GM19023 (cell line): Measurements from ENCODE around the gene IGF1R.
A peak's percentile ranks its signal among the peaks of the same experiment; 100 is the strongest.

Source experiments
- ATAC-seq: cut with Tn5 transposase; IDR thresholded peaks from one replicate; pipeline ENCODE4 v1.9.1; 2021; ENCODE audit warnings: mild to moderate bottlenecking, moderate library complexity; ENCODE audit not compliant: unreplicated experiment

Gene IGF1R

DNA sequence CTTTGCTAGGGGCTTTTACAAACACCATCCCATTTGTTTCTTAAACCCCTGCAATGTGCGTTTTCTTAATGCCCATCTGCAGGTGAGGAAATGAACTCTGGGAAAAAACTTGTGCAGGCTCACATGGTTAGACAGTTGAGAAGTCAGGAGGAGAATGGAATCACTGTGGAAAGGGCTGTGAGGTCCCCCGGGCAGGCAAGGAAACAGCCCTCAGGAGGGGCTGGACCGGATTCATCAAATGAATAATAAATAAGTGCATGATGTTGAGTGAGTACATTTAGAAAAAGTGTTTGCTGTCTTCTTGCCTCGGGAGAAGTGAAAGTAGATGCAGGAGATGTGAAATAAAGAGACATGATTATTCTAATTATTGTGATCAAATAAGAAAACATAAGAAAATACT is 282.7 kb downstream of the IGF1R start:
- ATAC-seq: no peak

DNA sequence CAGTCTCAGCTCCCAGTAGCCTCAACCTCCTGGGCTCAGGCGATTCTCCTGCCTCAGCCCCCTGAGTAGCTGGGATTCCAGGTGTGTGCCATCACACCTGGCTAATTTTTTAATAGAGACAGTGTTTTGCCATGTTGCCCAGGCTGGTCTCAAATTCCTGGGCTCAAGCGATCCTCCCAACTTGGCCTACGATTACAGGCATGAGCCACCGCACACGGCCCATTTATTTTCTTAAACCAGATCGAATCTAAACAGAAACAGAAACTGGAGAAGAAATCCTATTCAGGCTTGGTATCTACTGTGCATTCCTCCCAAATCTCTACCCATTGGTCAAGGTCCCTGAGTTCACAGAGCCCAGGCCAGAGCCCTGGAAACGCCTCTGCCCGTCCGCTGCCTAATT is 285.1 kb downstream of the IGF1R start:
- ATAC-seq: no peak

DNA sequence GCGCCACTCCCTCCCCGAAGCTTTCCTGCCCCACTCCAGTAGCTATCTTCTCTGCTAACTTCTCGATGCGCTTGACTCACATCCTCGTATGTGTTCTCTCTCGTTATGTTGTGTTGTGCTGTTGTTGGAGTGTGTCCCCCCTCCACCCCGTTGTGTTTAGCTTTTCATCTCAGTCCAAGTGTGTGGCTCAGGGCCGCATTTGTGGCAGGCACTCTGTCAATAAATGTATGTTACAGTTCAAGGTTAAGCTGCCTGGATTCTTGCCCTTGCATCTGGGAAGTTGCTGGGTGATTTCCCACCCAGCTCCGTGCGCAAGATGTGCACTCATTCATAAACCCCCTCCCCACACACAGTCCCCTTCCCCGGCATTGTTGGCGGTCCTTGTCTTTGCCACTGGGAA is 287.4 kb downstream of the IGF1R start:
- ATAC-seq: no peak

DNA sequence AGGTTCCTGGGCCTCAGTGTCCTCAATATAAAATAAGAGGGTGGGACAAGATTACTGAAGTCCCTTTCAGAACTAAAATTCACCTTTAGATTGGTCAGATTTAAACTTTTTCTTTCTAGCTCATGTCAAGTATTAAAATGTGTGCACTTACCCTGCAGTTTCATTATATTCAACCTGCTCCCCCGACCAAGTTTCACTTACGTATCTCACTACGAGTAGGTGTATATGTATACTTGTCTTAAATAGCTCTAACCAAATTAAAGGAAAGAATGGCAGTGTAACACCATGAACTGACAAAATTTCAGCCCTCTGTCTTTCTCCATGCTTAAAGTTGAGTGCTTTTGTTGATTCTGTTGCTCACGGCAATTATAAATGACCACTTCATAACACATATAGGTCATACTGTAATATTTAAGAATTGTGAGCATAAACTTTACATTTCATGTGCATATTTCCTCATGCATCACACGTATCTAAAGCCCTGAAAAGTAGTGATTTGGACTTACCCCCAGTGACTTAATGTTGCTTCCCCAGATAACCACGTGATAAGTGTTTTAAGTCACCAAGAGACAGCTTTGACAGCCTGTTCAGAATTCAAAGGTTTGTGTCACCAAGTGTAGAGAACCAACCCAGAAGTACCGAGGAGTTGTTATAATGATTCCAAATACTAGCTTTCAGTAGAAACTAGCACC is 289.2 kb downstream of the IGF1R start:
- ATAC-seq: peak; percentile 62

DNA sequence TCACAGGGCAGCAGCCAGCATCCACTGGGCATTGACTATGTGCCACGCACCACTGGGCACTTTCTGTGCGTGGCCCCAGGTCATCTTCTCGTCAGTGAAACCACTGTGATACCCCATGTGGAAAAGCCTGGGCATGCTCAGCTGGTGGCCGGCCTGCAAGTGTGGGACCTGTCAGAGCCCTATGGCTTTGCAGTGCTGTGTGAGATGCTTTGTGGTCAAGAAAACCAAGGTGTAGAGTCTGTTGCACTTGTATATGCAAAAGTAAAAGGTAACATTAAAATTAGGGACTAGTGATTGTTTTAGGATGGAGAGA is 289.7 kb downstream of the IGF1R start:
- ATAC-seq: no peak

DNA sequence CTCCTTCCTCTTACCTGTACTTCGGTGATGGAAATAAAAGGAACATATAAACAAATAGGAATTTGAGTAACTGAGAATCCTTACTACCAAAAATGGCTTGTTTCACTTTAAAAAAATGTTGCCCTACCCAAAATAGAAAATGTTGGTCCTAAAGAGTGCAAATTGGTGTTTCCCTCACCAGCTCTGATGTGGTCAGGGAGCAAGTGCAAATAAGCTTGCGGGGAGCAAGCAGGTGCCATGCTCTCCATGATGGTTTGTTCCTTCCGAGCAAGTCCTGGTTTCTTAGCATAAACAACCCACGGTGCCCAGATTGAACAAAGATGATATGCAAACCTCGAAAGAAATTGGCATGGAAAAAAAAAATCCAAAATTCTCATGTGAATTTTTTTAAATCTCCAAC is 290.5 kb downstream of the IGF1R start:
- ATAC-seq: no peak

DNA sequence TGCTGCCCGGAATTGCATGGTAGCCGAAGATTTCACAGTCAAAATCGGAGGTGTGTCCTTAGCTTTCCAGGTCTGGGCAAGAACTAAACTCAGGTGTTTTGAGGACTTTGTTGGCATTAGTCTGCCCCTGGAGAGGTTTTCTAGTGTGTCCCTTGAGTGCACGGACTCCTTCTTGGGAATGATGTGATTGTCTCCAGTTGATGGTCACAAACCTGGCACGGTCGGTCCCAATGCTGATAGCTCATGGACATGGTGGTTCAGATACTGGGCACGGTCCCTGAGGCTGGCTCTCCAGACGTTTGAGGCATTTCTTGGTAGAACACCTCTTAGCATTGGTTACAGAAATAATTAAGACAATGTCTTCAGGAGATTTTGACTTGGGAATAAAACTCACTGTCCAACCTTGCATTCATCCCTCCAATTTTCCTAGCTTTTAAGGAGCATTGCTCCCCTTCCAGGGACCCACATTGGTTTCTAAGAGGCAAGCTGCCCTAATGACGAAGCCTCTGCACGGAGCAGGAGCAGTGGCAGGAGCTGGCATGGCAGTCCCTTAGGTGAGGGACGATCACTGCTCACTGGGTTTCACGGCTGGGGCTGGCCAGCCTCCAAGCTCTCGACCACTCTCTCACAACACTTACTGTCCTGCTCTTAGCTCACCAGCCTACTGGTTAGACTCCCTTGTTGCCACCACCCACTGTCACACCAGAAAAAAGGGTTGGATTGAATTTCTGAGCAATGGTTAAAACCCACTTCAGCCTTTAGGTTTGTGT is 291.2 kb downstream of the IGF1R start:
- ATAC-seq: no peak

DNA sequence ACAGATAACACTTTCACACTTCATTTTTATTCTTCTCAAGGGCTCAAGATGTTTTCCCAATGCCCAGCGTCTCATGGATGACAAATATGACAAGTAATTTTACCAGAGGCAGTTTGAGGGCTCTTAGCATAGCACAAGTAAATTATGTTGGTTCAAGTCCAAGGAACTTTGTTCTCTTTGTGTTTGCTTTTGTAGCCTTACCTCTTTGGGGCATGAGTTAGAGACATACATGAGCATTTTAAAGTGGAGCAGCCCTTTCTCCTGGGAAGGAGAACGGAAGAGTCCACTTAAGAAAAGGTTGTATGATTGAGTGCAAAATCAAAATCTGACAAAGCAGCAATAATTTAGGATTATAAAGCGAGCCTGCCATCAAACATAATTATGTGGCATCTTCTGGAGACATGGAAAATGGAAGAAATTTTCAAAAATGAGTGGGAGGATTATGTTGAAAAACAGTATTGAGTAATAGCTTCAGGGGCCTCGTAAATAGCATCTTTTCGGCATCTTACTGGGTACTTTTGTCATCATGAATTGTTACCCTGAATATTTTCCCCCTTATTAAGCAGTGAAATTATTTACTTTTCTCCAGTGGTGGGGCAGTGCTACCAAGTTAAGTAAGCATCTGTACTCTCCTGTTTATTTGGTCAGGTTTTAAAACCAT is 293.4 kb downstream of the IGF1R start:
- no peak for ATAC-seq

DNA sequence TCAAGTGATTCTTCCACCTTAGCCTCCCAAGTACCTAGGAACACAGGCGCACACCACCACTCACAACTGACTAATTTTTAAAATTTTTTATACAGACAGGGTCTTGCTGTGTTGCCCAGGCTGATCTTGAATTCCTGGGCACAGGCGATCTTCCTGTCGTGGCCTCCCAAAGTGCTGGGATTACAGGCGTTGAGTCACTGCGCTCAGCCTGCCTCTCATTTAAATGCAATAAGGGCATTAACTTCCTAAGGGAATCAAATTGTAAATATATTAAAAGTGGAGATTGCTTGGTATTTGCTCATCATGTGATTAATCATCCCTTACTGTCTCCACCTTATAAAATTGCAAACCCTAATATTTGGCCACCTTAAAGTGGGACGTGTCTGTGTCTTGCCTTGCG is 294.1 kb downstream of the IGF1R start:
- ATAC-seq: no peak

DNA sequence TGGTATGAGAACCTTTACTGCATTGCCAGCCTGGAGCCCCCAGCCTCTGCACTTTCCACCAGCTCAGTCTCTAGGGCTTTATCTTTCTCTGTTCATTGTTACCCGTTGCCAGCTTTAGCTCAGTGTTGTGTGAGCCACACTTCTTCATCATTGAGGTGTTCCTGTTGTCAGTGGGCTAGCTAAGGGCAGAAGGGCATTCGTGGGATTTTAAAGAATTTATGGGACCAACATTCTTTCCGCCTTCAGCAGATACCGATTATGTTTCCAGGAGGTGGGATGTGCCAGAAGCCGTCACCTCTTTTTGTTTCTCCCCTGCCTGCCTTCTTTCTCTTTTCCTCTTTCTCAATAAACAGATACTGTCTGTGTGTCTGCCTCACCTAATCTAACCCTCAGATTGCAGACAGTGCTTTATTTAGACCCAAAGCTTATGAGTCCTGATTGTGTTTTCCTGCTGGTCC is 294.7 kb downstream of the IGF1R start:
- ATAC-seq: no peak

DNA sequence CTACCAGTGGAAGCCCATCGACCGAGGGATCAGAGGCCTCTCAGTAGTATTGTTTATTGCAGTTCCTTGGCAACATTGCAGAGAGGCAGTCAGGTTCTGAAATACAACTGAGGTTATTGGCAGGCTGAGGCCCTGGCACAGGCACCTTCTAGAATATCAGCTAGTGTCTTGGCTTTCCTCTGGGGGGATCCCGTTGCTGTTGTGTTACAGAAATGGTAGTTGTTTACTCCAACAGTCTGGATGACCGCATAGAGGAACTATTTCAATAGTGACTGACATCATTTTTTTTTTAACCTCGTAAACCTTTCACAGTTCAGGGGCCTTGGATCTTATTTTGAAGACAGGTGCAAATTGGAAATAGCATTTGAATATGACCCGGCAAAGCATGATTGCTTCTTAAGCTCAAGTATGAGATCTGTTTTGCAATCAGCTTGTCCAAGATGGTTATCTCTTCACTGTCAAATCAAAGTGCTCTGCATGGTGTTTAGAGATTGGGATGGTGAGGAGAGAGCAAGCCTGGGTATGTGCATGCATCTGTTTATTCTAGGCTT is 295.3 kb downstream of the IGF1R start:
- ATAC-seq: no peak

DNA sequence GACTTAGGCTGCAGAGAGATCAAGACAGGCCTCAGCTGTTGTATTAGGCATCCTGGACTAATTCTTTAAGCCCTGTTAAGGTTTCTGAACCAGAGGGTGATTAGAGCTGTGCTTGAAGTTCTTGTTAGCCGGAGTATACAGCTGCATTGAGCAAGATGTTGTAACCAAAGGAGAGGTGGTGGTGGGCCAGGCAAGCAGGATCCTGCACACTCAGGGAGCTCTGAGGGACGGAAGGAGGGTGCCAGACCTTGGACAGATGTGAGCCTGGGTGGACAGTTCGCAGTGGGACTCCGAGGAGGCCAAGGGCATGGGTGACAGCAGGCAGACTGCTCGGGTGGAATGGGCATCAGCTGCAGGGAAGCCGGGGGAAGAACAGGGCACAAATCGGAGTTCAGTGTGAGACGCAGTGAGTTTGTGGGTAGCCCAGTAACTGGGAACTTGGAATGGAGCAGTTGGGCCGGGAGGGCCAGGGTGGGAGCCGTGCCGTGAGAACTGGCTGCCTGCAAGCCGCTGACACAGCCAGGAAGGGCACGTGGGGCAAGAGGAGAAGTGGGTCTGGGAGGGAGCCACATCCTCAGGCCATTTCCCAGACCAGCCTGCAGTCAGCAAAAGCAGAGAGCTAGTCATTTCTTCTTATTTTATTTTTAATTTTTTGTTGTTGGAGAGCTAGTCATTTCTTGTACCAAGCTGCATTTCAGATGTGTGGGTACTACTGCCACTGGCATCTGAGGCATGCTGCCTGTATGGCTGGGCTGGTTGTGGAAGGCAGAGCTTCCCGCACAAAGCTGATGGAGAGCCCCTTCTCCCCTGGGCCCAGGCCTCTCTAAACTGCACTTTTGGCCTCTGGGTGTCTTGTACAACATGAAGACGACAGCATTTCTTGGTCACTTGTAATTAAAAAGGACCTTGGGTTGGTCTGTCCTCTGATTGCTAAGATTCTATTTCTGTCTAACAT is 298.2 kb downstream of the IGF1R start:
- no peak for ATAC-seq

DNA sequence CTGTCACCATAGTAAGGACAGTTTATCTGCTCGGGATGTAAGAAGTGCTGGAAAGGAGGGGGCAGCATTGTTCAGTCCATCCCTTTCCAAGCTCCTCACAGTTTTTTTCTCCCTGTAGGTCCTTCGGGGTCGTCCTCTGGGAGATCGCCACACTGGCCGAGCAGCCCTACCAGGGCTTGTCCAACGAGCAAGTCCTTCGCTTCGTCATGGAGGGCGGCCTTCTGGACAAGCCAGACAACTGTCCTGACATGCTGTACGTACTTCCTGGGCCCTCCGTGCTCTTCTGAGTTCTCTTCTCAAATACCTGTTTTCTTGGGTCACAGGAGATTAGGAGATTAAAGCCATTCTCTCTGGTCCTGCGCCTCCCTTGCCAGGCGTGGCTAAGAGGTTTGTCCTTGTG is 300.1 kb downstream of the IGF1R start:
- ATAC-seq: no peak

DNA sequence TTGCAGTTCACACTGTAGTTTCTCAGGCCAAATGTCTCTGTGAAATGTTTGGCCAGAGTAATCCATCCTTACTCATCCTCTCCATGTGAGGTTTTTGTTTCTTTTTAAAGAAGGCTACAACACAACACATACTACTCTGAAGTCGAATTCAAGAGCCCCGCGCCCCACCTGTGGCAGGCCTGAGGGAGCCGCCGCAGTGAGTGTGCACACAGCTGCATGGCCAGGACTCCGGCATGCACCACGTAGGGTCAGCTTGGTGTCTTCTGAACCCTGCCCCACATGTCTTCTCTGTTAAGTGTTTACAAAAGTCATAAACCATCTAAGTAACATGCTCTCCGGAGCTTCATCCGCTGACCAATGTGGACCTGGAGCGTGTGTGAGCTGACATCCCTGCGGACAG is 300.6 kb downstream of the IGF1R start:
- no peak for ATAC-seq

DNA sequence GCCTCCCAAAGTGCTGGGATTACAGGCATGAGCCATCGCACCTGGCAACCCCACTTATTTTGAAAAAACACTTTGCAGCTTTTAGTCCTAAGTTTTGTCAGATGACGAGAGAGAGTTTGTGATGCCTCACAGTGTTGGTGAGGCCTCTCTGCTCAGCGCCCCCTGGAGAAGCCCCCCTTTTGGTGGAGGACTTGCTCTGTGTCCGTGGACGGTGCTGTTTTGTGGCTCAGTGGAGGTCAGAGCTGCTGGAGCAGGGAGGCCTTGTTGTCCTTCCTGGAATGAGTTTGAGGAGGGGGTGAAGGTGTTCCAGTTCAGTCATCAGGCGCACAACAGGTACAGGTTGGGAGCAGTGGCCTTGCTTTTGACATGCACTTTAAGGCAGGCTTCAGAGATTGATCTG is 301.3 kb downstream of the IGF1R start:
- no peak for ATAC-seq

DNA sequence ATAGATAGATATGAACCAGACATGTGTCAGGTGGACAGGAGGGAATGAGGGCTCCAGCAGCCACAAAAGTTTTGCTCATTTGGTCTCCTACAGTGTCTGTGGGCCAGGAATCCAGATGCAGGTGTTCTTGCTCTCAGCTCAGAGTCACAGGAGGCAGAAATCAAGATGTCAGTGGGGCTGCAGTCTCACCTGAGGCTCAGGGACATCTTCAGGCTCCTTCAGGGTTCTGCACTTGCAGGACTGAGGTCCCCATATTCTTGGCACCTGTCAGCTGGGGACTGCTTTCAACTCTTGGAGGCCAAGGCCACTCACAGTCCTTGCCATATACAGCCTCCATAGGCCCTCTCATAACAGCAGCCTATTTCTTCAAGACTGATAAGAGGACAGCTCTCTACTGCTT is 301.9 kb downstream of the IGF1R start:
- no peak for ATAC-seq

DNA sequence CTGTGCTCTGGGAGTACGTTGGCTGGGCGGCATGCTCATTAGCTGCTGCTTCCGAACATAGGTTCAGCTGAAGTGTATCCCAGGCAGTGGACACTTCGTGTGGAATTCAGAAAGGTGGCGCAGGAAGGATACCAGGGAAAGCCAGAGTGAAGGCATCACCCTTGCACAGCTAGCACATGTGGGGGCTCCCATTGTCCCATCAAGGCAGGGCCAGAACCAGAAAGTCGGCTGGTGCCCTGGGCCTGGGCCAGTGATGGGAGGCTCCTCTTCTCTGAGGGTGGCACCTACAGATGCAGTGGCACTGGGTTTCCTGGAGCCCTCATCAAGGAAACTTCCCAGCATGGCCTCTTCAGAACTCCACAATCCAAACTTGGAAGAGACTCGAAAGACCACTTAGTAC is 302.7 kb downstream of the IGF1R start:
- ATAC-seq: no peak

DNA sequence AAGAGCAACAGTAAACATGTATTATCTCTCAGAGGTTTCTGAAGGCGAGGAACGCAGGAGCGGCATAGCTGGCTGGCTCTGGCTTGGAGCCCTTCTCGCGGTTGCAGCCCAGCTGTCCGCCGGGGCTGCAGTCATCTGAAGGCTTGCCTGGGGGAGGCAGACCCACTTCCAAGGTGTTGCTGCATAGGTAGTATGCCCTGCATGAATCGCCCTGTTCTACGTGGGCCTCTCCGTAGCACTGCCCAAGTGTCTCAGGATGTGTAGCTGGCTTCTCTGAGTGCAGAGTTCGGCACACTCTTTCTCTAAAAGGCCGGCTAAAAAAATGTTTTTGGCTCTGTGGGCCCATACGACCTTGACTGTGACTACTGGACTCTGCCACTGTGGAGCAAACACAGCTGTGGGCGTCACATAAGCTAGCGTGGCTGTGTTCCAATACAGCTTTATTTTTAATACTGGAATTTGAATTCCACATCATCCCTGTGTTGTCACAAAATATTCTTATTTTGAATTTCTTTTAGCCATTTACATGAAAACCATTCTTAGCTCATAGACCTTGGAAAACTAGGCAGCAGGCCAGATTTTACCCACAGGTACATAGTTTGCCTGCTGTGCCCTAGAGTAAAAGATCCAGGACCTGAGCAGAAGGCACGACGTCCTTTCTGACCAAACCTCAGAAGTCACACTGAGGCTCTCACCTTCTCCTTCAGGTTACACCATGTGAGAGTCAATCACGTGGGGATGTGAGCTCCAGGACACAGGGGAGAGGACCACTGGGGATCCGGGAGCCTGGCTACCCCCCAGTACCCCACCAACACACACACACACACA is 303.4 kb downstream of the IGF1R start:
- no peak for ATAC-seq

DNA sequence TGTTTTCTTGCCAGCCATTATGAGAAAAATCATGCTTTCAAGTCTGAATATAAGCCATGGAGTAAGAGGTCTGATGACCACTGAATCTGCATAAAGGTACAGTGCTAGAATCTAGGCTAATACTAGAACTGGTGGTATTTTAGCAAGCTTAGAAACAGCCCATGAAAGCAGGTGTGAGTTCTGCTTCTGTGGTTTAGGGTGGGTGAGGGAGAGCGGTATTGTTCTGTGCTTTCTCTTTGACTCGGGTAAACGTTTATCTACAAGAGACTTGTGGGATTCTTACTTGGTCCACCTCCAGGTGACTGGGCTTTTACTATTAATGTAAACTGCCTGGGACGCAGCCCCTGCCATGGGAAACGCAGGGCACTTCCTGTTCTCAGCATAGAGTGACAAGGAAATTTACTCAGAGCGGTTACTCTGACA is 304.1 kb downstream of the IGF1R start:
- peak; percentile 96 for ATAC-seq
